ENCODE data around the gene N4BP2L2.

The N4BP2L2 gene

DNA sequence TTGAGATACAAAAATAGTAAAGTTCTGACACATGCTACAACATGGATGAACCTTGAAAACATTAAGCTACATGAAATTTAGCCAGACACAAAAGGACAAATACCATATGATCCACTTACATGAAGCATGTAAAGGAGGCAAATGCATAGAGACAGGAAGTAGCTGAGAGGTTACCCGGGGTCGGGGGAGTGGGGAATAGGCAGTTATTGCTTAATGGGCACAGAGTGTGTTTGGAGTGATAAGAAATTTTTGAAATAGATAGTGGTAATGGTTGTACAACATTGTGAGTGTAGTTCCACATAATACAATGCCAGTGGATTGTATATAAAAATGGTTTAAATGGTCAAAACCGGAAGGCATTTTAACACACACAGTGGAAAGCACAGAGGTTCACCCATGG lies 115.0 kb downstream of the N4BP2L2 start:
- DNase-seq, result no peak

DNA sequence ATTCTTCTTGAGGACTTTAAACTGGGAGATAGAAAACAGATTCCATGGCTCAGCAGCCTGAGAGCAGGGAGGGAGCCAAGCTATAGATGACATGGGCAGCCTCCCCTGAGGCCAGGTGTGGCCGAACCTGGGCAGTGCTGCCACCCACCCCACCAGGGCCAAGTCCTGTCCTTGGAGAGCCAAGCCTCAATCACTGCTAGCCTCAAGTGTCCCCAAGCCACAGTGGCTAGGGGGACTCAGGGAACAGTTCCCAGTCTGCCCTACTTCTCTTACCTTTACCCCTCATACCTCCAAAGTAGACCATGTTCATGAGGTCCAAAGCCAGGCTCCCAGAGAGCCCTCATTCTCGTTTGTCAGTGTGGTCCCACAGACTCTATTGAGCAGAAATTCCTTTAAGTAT lies 118.7 kb downstream of the N4BP2L2 start:
- no peak for DNase-seq

- no peak for DNase-seq
These were observed 120.6 kb downstream of the N4BP2L2 start for GRCh38 chr13:32417995-32418394.

DNA sequence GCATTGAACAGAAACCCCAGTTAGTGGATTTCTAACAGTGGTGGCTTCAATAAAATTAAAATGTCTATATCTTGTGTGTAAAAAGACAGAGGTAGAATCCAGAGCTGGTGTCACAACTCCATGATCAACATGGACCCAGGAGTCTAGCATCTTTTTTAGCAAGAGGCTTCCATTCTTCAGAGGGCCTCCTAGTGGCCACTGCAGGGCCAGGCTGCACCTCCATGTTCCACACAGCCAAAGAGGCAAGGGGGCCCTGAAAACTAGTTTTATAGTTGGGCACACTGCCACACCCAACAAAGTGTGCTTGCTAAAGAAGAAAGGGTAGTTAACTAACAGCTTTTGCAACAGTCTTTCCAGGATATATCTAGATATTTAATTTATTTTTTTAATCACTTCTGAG lies 123.6 kb downstream of the N4BP2L2 start:
- no peak for DNase-seq

DNA sequence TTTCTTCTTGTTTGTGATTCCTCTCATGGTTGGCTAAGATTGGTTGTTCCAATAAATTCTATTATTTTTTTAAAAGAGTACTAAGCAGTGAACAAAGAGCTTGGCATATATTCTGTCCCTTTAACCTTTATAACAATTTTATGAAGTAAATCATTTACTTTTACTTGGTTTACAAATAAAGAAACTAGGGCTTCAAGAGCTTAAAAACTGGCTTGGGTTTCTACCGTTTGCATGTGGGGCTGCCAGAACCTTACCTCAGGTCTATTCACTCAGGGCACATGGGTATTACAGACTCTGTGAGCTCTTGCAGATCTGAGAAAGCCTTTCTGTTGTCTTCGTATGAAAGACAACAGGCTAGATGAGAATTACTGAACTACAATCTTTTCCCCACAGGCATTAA lies 124.0 kb downstream of the N4BP2L2 start:
- no peak for DNase-seq

- DNase-seq, result no peak
These were observed 125.3 kb downstream of the N4BP2L2 start for GRCh38 chr13:32413284-32413683.

GRCh38 chr13:32409561-32410421 lies 128.8 kb downstream of the N4BP2L2 start:
- no peak for DNase-seq

GRCh38 chr13:32409001-32409313 lies 129.6 kb downstream of the N4BP2L2 start:
- no peak for DNase-seq

GRCh38 chr13:32408296-32409000 lies 130.1 kb downstream of the N4BP2L2 start:
- DNase-seq, result no peak

DNA sequence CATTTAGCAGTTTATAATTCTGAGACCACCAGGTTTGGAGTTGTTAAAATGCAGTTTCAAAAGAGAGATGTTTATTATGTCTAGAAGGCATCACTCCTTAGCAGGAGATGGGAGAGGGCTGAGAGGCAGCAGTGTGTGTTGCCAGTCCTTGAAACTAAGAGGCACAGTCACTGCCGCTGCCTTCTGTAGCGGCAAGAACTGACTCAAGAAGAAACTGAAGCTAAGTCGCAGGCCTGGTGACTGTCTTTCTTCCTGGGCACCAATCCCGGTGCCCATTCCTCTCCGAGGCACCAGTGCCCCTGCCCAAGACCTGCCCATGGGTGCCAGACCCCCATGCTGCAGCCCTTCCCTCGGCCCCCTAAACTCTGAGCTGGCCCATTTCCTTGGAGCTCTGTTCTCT lies 130.7 kb downstream of the N4BP2L2 start:
- no peak for DNase-seq

DNA sequence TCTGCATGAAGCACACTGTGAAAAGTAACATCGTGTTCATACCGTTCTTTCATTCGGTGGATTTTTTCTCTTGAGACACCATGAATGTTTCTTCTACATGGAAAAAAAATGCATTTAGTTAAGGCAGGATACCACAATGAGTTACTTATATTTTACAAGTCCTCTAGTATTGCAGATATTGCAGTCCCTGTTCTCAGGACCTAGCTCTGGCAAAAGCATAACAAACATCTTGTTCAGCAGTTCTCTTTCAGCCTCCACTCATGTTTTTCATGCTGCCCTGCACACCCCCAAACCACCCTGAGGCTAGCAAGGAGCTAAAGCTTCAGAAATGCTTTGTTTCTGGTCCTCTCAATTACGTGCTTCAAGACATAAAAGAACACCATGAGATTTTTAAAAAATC lies 135.5 kb downstream of the N4BP2L2 start:
- DNase-seq, result no peak

- DNase-seq, result no peak
These were observed 147.4 kb downstream of the N4BP2L2 start for GRCh38 chr13:32391101-32391619.

- DNase-seq, result no peak
These were observed 148.1 kb downstream of the N4BP2L2 start for GRCh38 chr13:32390484-32390883.

DNA sequence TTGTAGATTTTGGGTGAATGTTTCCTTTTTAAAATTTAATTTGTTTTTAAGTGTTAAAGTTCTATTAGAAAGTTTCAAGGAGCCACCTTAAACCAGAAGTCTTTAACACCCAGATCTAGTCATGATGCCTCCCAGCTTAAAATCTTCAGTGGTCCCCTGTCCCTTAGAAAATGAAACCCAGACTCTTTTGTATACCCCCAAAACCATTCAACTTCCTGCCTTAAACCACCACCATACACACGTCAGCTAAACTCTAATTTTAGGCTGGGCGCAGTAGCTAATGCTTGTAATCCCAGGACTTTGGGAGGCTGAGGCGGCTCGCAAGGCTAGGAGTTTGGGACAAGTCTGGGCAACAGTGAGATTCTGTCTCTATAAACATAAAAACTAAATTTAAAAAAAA lies 148.5 kb downstream of the N4BP2L2 start:
- no peak for DNase-seq

DNA sequence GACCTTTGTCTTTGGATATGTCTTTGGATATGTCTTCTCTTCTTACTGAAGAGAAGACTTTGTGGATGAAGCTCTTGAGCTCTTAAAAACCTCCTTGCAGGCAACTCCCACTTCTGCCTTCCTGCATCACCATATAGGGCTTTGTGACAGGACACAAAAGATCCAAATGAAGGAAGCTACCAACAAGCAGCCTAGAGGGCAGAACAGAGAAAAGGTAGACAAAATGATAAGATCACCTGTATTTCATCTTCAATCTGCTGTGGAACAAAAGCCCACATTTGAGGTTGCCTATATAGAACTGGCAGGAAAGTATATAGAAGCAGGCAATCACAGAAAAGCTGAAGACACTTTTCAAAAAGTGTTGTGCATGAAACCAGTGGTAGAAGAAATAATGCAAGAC lies 153.2 kb downstream of the N4BP2L2 start:
- DNase-seq, result no peak

DNA sequence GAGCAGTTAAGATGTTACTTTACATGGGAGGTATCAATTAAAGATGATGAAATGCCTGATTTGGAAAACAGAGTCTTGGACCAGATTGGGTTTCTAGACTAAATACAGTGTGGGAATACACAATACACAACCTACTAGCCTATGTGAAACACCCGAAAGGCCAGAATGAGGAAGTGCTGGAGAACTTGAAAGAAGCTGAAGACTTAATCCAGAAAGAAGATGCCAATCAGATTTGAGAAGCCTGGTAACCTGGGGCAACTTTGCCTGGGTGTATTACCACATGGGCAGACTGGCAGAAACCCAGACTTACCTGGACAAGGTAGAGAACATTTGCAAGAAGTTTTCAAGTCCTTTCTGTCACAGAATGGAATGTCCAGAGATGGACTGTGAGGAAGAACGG lies 153.9 kb downstream of the N4BP2L2 start:
- DNase-seq, result no peak

DNA sequence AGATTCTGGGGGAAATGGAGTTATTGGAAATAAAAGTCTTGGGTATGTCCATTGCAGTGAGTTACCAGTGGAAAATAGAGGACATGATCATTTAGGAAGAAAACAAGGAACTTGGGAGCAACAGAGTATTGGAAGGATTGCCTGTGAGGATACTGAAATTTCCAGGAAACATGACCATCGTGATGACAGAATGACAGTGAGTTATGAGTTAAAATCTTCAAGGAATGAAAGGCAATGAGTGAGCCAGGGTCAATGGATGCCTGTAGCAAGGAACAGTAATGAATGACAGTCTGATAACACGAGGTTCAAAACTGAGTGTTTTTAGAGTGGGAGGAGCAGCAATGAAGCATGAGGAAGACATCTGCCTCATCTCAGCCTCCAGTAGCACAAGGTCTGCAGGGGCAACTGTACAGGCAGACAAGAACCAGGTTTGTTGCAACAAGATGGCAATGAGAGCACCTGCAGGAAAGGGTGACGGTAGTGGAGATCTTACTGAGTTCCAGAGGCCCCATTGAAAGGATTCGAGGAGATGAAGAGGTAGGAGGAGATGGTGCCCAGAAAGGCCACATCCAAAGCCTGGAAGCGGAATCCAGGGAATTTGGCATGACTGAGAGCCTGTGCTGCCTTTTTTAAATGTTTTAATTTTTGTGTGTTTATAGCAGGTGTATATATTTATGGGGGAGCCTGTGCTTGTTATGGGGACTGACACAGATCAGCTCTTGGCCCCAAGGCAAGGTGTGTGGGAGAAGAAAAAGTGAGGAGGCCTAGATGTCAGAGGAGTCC lies 154.6 kb downstream of the N4BP2L2 start:
- DNase-seq, result no peak

Data from activated gamma-delta T cell (primary cell).